Measurements from ENCODE around the gene LRRC4C.

Gene LRRC4C

GRCh38 chr11:40425168-40425567 is 1034.3 kb downstream of the LRRC4C start:
- no peak for TF ChIP-seq YY1 (IDR thresholded peaks at IDR 0.05; ENCODE audit: low read depth)
- TF ChIP-seq TCF12 (IDR thresholded peaks at IDR 0.05; ENCODE audit: low read depth): no peak
- no peak for TF ChIP-seq CEBPB (IDR thresholded peaks at IDR 0.05)
- TF ChIP-seq NFIC (IDR thresholded peaks at IDR 0.05): no peak
- no peak for TF ChIP-seq EP300 (IDR thresholded peaks at IDR 0.05; ENCODE audit: borderline replicate concordance)
- TF ChIP-seq USF1 (IDR thresholded peaks at IDR 0.05): no peak
- no peak for TF ChIP-seq RAD21 (IDR thresholded peaks at IDR 0.05; ENCODE audit: low read depth)
- TF ChIP-seq ZBTB7A (IDR thresholded peaks at IDR 0.05; ENCODE audit: low read depth): no peak

GRCh38 chr11:40421208-40421981 is 1038.1 kb downstream of the LRRC4C start:
- TF ChIP-seq EGR1 (IDR thresholded peaks at IDR 0.05) (no peak), EP300 (IDR thresholded peaks at IDR 0.05; ENCODE audit: borderline replicate concordance) (no peak), CEBPB (IDR thresholded peaks at IDR 0.05) (no peak), ZBTB7A (IDR thresholded peaks at IDR 0.05; ENCODE audit: low read depth) (no peak), RAD21 (IDR thresholded peaks at IDR 0.05; ENCODE audit: low read depth) (no peak), YY1 (IDR thresholded peaks at IDR 0.05; ENCODE audit: low read depth) (no peak), MAX (IDR thresholded peaks at IDR 0.05) (no peak), REST (IDR thresholded peaks at IDR 0.05; ENCODE audit: low read depth) (no peak), USF1 (IDR thresholded peaks at IDR 0.05) (no peak), NFIC (IDR thresholded peaks at IDR 0.05) (no peak), CREB1 (IDR thresholded peaks at IDR 0.05; ENCODE audit: low read depth) (no peak), FOXM1 (IDR thresholded peaks at IDR 0.05; ENCODE audit: borderline replicate concordance, low read depth) (no peak), TAF1 (IDR thresholded peaks at IDR 0.05; ENCODE audit: low read depth) (no peak), TCF12 (IDR thresholded peaks at IDR 0.05; ENCODE audit: low read depth) (no peak), TEAD4 (IDR thresholded peaks at IDR 0.05) (no peak)

GRCh38 chr11:40417627-40418026 is 1041.8 kb downstream of the LRRC4C start:
- no peak for TF ChIP-seq TAF1 (IDR thresholded peaks at IDR 0.05; ENCODE audit: low read depth)
- no peak for TF ChIP-seq USF1 (IDR thresholded peaks at IDR 0.05)
- no peak for TF ChIP-seq EGR1 (IDR thresholded peaks at IDR 0.05)
- no peak for TF ChIP-seq TCF12 (IDR thresholded peaks at IDR 0.05; ENCODE audit: low read depth)
- no peak for TF ChIP-seq NFIC (IDR thresholded peaks at IDR 0.05)
- no peak for TF ChIP-seq REST (IDR thresholded peaks at IDR 0.05; ENCODE audit: low read depth)
- no peak for TF ChIP-seq CREB1 (IDR thresholded peaks at IDR 0.05; ENCODE audit: low read depth)
- TF ChIP-seq YY1 (IDR thresholded peaks at IDR 0.05; ENCODE audit: low read depth): no peak

- TF ChIP-seq TCF12 (IDR thresholded peaks at IDR 0.05; ENCODE audit: low read depth): no peak
- no peak for TF ChIP-seq EP300 (IDR thresholded peaks at IDR 0.05; ENCODE audit: borderline replicate concordance)
- no peak for TF ChIP-seq REST (IDR thresholded peaks at IDR 0.05; ENCODE audit: low read depth)
- TF ChIP-seq USF1 (IDR thresholded peaks at IDR 0.05): no peak
- no peak for TF ChIP-seq NFIC (IDR thresholded peaks at IDR 0.05)
- no peak for TF ChIP-seq RAD21 (IDR thresholded peaks at IDR 0.05; ENCODE audit: low read depth)
- TF ChIP-seq CREB1 (IDR thresholded peaks at IDR 0.05; ENCODE audit: low read depth): no peak
- no peak for TF ChIP-seq EGR1 (IDR thresholded peaks at IDR 0.05)
- TF ChIP-seq FOXM1 (IDR thresholded peaks at IDR 0.05; ENCODE audit: borderline replicate concordance, low read depth): no peak
- TF ChIP-seq ZBTB7A (IDR thresholded peaks at IDR 0.05; ENCODE audit: low read depth): no peak
These were observed 1052.1 kb downstream of the LRRC4C start for GRCh38 chr11:40407355-40407754.
